Upper lobe of left lung (tissue), 4 donors: ENCODE measurements around the gene VKORC1L1.
"Not testable (repeated sequence)": the region's sequence is repeated elsewhere in the genome, so short reads cannot be mapped to it uniquely, and the experiment has no call there.

ENCODE experiments used
- EP300 ChIP-seq, 4 donors: sonication (generic); formaldehyde crosslinking; IDR thresholded peaks; one replicate each; pipeline ENCODE4 v1.5.1; 2017; ENCODE audit warnings: antibody characterized with exemption in 4 of 4, control low read depth in 2 of 4
- POLR2AphosphoS5 ChIP-seq, 2 donors: sonication (generic); formaldehyde crosslinking; IDR thresholded peaks; one replicate each; pipeline ENCODE4 v1.5.1; 2017; ENCODE audit warnings: antibody characterized with exemption in 2 of 2
- TF ChIP-seq, protein P1 (sequence below), 6 experiments: fragments of 450-650 bp in 4 of 6; fragments of 200-600 bp in 2 of 6; sonication (generic) in 2 of 6; IDR thresholded peaks; one replicate each; pipeline ENCODE4 v1.5.1; 2016 to 2019; ENCODE audit warnings: antibody characterized with exemption in 6 of 6

- TF ChIP-seq EP300, POLR2AphosphoS5 (IDR thresholded peaks at IDR 0.05): not testable (repeated sequence)
- TF ChIP-seq, protein P1, sequence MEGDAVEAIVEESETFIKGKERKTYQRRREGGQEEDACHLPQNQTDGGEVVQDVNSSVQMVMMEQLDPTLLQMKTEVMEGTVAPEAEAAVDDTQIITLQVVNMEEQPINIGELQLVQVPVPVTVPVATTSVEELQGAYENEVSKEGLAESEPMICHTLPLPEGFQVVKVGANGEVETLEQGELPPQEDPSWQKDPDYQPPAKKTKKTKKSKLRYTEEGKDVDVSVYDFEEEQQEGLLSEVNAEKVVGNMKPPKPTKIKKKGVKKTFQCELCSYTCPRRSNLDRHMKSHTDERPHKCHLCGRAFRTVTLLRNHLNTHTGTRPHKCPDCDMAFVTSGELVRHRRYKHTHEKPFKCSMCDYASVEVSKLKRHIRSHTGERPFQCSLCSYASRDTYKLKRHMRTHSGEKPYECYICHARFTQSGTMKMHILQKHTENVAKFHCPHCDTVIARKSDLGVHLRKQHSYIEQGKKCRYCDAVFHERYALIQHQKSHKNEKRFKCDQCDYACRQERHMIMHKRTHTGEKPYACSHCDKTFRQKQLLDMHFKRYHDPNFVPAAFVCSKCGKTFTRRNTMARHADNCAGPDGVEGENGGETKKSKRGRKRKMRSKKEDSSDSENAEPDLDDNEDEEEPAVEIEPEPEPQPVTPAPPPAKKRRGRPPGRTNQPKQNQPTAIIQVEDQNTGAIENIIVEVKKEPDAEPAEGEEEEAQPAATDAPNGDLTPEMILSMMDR (IDR thresholded peaks at IDR 0.05), result not testable (repeated sequence)
Observed at GRCh38 chr7:66000823-66001417, 128.0 kb downstream of the VKORC1L1 start.
